HepG2 (cell line): Measurements from ENCODE around the gene RREB1. TPM values are rescaled to one million over a fixed set of nuclear protein-coding genes. Genes with fewer than 3 reads are reported as not detected.

Experiments used
- ARNT2 ChIP-seq: sonication (generic); formaldehyde crosslinking; IDR thresholded peaks from 2 replicates; pipeline ENCODE4 v1.8.0; 2022; ENCODE audit warnings: mild to moderate bottlenecking, low read depth, missing genetic modification reagents, moderate library complexity
- ATM ChIP-seq: fragments of 450-650 bp; IDR thresholded peaks from 2 replicates; pipeline ENCODE4 v1.7.1; 2017; ENCODE audit warnings: mild to moderate bottlenecking, borderline replicate concordance
- ELF4 ChIP-seq: sonication (generic); formaldehyde crosslinking; IDR thresholded peaks from 2 replicates; pipeline ENCODE4 v1.5.0; 2020; ENCODE audit warnings: missing genetic modification reagents, mild to moderate bottlenecking, moderate library complexity, borderline replicate concordance
- ETV6 ChIP-seq: sonication (generic); formaldehyde crosslinking; conservative IDR thresholded peaks from 2 replicates; pipeline ENCODE4 v1.4.0; 2020; ENCODE audit warnings: missing genetic modification reagents
- NCOA5 ChIP-seq: sonication (generic); formaldehyde crosslinking; IDR thresholded peaks from 2 replicates; pipeline ENCODE4 v1.4.0; 2020; ENCODE audit warnings: missing genetic modification reagents
- NFIC ChIP-seq: IDR thresholded peaks from 2 replicates; pipeline ENCODE4 v1.6.1; 2012; ENCODE audit warnings: mild to moderate bottlenecking, low read length, inconsistent platforms
- RAD51 ChIP-seq: fragments of 450-650 bp; IDR thresholded peaks from 2 replicates; pipeline ENCODE4 v1.6.1; 2016; ENCODE audit warnings: borderline replicate concordance
- RFXANK ChIP-seq: IDR thresholded peaks from 2 replicates; pipeline ENCODE4 v1.6.1; 2016
- SMAD3 ChIP-seq: sonication (generic); formaldehyde crosslinking; IDR thresholded peaks from 2 replicates; pipeline ENCODE4 v1.4.0; 2020; ENCODE audit warnings: missing genetic modification reagents
- ZC3H13 ChIP-seq: sonication (generic); formaldehyde crosslinking; IDR thresholded peaks from 2 replicates; pipeline ENCODE4 v1.8.1; 2023; ENCODE audit warnings: mild to moderate bottlenecking, missing genetic modification reagents, moderate library complexity
- ZNF550 ChIP-seq: sonication (generic); formaldehyde crosslinking; IDR thresholded peaks from 2 replicates; pipeline ENCODE4 v1.4.0; 2020; ENCODE audit warnings: mild to moderate bottlenecking, missing genetic modification reagents, borderline replicate concordance
- ZNF678 ChIP-seq: sonication (generic); formaldehyde crosslinking; IDR thresholded peaks from 2 replicates; pipeline ENCODE4 v1.4.0; 2020; ENCODE audit warnings: mild to moderate bottlenecking, missing genetic modification reagents
- polyA plus RNA-seq, 8 experiments: library from polyadenylated mRNA; depleted of rRNA in 3 of 8; stranded (reverse) in 7 of 8; unstranded in 1 of 8; fragments of >200 nt; fragmentation: Illumina TruSeq in 4 of 8; extraction: Trizol in 4 of 8; gene quantifications; 2 replicates each; pipeline versions ENCODE4 v1.2.1 to v1.2.3, GENCODE V29; 2011 to 2016; ENCODE audit warnings: low read depth in 4 of 8, missing spikeins in 1 of 8, mixed read lengths in 1 of 8; ENCODE audit not compliant: insufficient read depth in 1 of 8
- total RNA-seq, 5 experiments: library from RNA; depleted of rRNA; stranded (reverse); fragments of >200 nt; fragmentation: Illumina TruSeq; extraction: Trizol; gene quantifications; 2 replicates each; pipeline ENCODE4 v1.2.3, GENCODE V29; 2016; ENCODE audit warnings: low read depth in 1 of 5
- TF ChIP-seq, protein P1 (sequence below): sonication (generic); formaldehyde crosslinking; IDR thresholded peaks from 2 replicates; pipeline ENCODE4 v1.5.0; 2020; ENCODE audit warnings: missing genetic modification reagents
- TF ChIP-seq, protein P2 (sequence below): sonication (generic); formaldehyde crosslinking; IDR thresholded peaks from 2 replicates; pipeline ENCODE4 v1.4.0; 2020; ENCODE audit warnings: mild to moderate bottlenecking, missing genetic modification reagents, borderline replicate concordance
- TF ChIP-seq, protein P3 (sequence below): sonication (generic); formaldehyde crosslinking; IDR thresholded peaks from 2 replicates; pipeline ENCODE4 v1.5.0; 2020; ENCODE audit warnings: mild to moderate bottlenecking, missing genetic modification reagents
- TF ChIP-seq, protein P4 (sequence below): sonication (generic); formaldehyde crosslinking; IDR thresholded peaks from 2 replicates; pipeline ENCODE4 v1.4.0; 2020; ENCODE audit warnings: mild to moderate bottlenecking, low read depth, missing genetic modification reagents

Gene RREB1
- total and polyA plus RNA-seq, 2 of the 13 experiments (the other 11 are each of a cell fraction or from before 2014, with no cell fraction given) = 6.1 to 23.2 TPM

DNA sequence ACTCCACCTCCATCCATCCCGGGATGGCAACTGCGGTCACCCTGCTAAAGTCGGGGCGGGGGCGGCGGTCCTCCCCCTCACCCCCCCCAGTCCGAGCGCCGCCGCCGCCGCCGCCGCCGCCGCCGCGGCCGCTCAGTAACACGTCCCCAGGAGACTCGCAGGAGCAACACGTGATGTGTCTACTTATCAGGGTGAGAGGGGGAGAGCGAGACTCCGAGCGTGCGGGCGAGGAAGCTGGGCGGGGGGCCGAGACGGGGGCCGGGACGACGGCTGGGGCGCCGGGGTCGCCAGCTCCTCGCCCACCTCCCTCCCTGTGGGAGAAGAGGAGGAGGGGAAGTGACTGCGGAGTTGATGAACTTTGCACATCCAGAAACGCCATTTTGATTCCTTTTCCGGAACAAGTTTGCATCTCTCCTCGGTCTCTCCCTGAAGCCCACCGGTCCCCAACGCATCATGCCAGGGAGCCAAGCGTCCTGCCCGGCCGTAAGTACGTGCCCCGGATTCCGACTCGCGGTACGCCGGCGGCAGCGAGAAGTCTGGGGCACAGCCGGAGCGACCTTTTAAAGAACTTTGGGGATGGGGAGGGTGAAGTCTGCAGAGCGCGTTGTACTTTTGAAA is at the start of gene RREB1 (continued):
- TF ChIP-seq, protein P1, sequence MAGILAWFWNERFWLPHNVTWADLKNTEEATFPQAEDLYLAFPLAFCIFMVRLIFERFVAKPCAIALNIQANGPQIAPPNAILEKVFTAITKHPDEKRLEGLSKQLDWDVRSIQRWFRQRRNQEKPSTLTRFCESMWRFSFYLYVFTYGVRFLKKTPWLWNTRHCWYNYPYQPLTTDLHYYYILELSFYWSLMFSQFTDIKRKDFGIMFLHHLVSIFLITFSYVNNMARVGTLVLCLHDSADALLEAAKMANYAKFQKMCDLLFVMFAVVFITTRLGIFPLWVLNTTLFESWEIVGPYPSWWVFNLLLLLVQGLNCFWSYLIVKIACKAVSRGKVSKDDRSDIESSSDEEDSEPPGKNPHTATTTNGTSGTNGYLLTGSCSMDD (CRISPR knock-in tag) = no peak
- TF ChIP-seq RFXANK (CRISPR knock-in tag) = no peak
- TF ChIP-seq, protein P2, sequence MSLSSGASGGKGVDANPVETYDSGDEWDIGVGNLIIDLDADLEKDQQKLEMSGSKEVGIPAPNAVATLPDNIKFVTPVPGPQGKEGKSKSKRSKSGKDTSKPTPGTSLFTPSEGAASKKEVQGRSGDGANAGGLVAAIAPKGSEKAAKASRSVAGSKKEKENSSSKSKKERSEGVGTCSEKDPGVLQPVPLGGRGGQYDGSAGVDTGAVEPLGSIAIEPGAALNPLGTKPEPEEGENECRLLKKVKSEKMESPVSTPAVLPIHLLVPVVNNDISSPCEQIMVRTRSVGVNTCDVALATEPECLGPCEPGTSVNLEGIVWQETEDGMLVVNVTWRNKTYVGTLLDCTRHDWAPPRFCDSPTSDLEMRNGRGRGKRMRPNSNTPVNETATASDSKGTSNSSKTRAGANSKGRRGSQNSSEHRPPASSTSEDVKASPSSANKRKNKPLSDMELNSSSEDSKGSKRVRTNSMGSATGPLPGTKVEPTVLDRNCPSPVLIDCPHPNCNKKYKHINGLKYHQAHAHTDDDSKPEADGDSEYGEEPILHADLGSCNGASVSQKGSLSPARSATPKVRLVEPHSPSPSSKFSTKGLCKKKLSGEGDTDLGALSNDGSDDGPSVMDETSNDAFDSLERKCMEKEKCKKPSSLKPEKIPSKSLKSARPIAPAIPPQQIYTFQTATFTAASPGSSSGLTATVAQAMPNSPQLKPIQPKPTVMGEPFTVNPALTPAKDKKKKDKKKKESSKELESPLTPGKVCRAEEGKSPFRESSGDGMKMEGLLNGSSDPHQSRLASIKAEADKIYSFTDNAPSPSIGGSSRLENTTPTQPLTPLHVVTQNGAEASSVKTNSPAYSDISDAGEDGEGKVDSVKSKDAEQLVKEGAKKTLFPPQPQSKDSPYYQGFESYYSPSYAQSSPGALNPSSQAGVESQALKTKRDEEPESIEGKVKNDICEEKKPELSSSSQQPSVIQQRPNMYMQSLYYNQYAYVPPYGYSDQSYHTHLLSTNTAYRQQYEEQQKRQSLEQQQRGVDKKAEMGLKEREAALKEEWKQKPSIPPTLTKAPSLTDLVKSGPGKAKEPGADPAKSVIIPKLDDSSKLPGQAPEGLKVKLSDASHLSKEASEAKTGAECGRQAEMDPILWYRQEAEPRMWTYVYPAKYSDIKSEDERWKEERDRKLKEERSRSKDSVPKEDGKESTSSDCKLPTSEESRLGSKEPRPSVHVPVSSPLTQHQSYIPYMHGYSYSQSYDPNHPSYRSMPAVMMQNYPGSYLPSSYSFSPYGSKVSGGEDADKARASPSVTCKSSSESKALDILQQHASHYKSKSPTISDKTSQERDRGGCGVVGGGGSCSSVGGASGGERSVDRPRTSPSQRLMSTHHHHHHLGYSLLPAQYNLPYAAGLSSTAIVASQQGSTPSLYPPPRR (CRISPR knock-in tag) = no peak
- TF ChIP-seq, protein P3, sequence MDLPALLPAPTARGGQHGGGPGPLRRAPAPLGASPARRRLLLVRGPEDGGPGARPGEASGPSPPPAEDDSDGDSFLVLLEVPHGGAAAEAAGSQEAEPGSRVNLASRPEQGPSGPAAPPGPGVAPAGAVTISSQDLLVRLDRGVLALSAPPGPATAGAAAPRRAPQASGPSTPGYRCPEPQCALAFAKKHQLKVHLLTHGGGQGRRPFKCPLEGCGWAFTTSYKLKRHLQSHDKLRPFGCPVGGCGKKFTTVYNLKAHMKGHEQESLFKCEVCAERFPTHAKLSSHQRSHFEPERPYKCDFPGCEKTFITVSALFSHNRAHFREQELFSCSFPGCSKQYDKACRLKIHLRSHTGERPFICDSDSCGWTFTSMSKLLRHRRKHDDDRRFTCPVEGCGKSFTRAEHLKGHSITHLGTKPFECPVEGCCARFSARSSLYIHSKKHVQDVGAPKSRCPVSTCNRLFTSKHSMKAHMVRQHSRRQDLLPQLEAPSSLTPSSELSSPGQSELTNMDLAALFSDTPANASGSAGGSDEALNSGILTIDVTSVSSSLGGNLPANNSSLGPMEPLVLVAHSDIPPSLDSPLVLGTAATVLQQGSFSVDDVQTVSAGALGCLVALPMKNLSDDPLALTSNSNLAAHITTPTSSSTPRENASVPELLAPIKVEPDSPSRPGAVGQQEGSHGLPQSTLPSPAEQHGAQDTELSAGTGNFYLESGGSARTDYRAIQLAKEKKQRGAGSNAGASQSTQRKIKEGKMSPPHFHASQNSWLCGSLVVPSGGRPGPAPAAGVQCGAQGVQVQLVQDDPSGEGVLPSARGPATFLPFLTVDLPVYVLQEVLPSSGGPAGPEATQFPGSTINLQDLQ (CRISPR knock-in tag) = no peak; the same call in 1 of the 2 replicates
- no peak for TF ChIP-seq ZNF678 (CRISPR knock-in tag)
- TF ChIP-seq NFIC = no peak
- no peak; the same call in 1 of the 2 replicates for TF ChIP-seq ELF4 (CRISPR knock-in tag)
- peak; percentile 26; the same call in 1 of the 2 replicates for TF ChIP-seq ETV6
- TF ChIP-seq ZNF550 (CRISPR knock-in tag) = no peak
- TF ChIP-seq ATM = no peak
- no peak for TF ChIP-seq NCOA5 (CRISPR knock-in tag)
- TF ChIP-seq, protein P4, sequence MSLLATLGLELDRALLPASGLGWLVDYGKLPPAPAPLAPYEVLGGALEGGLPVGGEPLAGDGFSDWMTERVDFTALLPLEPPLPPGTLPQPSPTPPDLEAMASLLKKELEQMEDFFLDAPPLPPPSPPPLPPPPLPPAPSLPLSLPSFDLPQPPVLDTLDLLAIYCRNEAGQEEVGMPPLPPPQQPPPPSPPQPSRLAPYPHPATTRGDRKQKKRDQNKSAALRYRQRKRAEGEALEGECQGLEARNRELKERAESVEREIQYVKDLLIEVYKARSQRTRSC (CRISPR knock-in tag) = no peak
- no peak for TF ChIP-seq SMAD3 (CRISPR knock-in tag)
- peak; percentile 63; the same call in 1 of the 2 replicates for TF ChIP-seq ZC3H13 (CRISPR knock-in tag)
- TF ChIP-seq ARNT2 (CRISPR knock-in tag) = no peak
- TF ChIP-seq RAD51 = 0 out of 2 replicates have a peak, but pooled peaks have one; percentile 10
